Measurements from ENCODE around the gene SCGB1D4. TPM values are rescaled to one million over a fixed set of nuclear protein-coding genes. Genes with fewer than 3 reads are reported as not detected.

Gene SCGB1D4
- total and polyA plus RNA-seq, 2 donors (not counting 3 experiments of a cell fraction or from before 2014, with no cell fraction given) = not detected

DNA sequence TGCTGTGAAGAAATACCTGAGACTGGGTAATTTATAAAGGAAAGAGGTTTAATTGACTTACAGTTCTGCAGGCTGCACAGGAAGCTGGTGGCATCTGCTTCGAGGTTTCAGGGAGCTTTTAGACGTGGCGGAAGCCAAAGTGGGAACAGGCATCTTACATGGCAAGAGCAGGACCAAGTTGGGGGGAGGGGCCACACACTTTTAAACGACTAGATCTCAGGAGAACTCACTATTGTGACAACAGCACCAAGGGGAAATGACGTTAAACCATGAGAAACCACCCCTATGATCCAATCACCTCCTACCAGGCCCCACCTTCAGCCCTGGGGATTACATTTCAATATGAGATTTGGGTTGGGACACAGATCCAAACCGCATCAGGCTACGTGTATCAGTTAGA lies 11.1 kb upstream of the SCGB1D4 start:
- dilution Hi-C loops (cut with MboI; ENCODE audit: extremely low pct_ligation_motif_present, low sequenced_read_pairs) = no loop called here
- ChIA-PET CTCF (interaction anchor here (1.1 to 3.8 kb wide), 5 partner anchors 30 to 513 kb away, joined by 4 to 65 read pairs (median 4); no protein-coding TSS in a partner anchor), POLR2A (no interaction called here)
- FAIRE-seq (no peak), DNase-seq (ENCODE audit: low read depth, low spot score) (no peak)
- intact Hi-C loops (cut with micrococcal nuclease) = no loop called here
- Histone ChIP-seq H3K27me3 (ENCODE audit: control insufficient read depth in 2 of 2, insufficient read depth in 2 of 2, low read length in 2 of 2) (peaks cover 16 to 21% of the 10 kb centered on the region in 2 experiments), H3K9ac (replicated peaks; ENCODE audit: extremely low read depth, insufficient read depth, low read length) (no peak overlapping the region), H3K4me1 (ENCODE audit: control insufficient read depth, extremely low read depth, insufficient read depth, low read length) (no peaks in the 10 kb centered on the region), H3K27ac (ENCODE audit: insufficient read depth, low read depth, low read length) (no peak overlapping the region), H3K9me3 (replicated peaks; ENCODE audit: control insufficient read depth, insufficient read depth, low read length) (no peaks in the 10 kb centered on the region), H3K36me3 (ENCODE audit: control insufficient read depth in 2 of 2, extremely low read depth in 1 of 2, insufficient read depth in 2 of 2, low read length in 2 of 2) (no peaks in the 10 kb centered on the region), H3K9me1 (replicated peaks; ENCODE audit: control insufficient read depth, extremely low read depth, insufficient read depth, low read length) (no peaks in the 10 kb centered on the region), H3K4me3 (replicated peaks in 1 of 3; ENCODE audit: insufficient read depth in 1 of 3, low read depth in 1 of 3, low read length in 3 of 3) (no peak overlapping the region), H2AFZ (ENCODE audit: low read depth, low read length) (no peak overlapping the region), H3K79me2 (ENCODE audit: control insufficient read depth, insufficient read depth, low read length) (no peaks in the 10 kb centered on the region), H3K4me2 (ENCODE audit: insufficient read depth, low read length) (no peak overlapping the region), H4K20me1 (replicated peaks; ENCODE audit: control insufficient read depth, extremely low read depth, insufficient read depth, low read length) (no peaks in the 10 kb centered on the region)
- TF ChIP-seq POLR2AphosphoS5 (IDR thresholded peaks at IDR 0.05; ENCODE audit: insufficient read depth, low read depth, low read length) = no peak
- TF ChIP-seq MYC (IDR thresholded peaks at IDR 0.05; ENCODE audit: low read depth, low read length) = no peak
- no peak for TF ChIP-seq EZH2 (IDR thresholded peaks at IDR 0.05; ENCODE audit: borderline replicate concordance, low read depth, low read length, severe bottlenecking)
- TF ChIP-seq POLR2A (IDR thresholded peaks at IDR 0.05; ENCODE audit: low read depth, low read length) = no peak
- TF ChIP-seq, protein P1, sequence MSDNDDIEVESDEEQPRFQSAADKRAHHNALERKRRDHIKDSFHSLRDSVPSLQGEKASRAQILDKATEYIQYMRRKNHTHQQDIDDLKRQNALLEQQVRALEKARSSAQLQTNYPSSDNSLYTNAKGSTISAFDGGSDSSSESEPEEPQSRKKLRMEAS (IDR thresholded peaks at IDR 0.05; ENCODE audit: insufficient read depth, insufficient read length) = no peak
- no peak for TF ChIP-seq JUN (IDR thresholded peaks at IDR 0.05; ENCODE audit: borderline replicate concordance, insufficient read depth, insufficient read length, low read depth)
- TF ChIP-seq, protein P2, sequence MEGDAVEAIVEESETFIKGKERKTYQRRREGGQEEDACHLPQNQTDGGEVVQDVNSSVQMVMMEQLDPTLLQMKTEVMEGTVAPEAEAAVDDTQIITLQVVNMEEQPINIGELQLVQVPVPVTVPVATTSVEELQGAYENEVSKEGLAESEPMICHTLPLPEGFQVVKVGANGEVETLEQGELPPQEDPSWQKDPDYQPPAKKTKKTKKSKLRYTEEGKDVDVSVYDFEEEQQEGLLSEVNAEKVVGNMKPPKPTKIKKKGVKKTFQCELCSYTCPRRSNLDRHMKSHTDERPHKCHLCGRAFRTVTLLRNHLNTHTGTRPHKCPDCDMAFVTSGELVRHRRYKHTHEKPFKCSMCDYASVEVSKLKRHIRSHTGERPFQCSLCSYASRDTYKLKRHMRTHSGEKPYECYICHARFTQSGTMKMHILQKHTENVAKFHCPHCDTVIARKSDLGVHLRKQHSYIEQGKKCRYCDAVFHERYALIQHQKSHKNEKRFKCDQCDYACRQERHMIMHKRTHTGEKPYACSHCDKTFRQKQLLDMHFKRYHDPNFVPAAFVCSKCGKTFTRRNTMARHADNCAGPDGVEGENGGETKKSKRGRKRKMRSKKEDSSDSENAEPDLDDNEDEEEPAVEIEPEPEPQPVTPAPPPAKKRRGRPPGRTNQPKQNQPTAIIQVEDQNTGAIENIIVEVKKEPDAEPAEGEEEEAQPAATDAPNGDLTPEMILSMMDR (IDR thresholded peaks at IDR 0.05; ENCODE audit: extremely low read depth in 1 of 2, insufficient read depth in 1 of 2, low read depth in 1 of 2, low read length in 2 of 2) = no peak
- no peak for TF ChIP-seq GATA2 (IDR thresholded peaks at IDR 0.05; ENCODE audit: insufficient read depth, insufficient read length, low read depth, low read length)
- no peak for TF ChIP-seq FOS (IDR thresholded peaks at IDR 0.05; ENCODE audit: borderline replicate concordance, insufficient read depth, low read length)
- no TSS peak for BruUV-seq (replicated peaks)

Measured in endothelial cell of umbilical vein (primary cell).